ENCODE data around the gene PRDM15. TPM values are rescaled to one million over a fixed set of nuclear protein-coding genes. Genes with fewer than 3 reads are reported as not detected.
A peak's percentile ranks its signal among the peaks of the same experiment; 100 is the strongest.

The PRDM15 gene
- total RNA-seq, 1 experiment from 2014 or later, result 6.4 TPM

DNA sequence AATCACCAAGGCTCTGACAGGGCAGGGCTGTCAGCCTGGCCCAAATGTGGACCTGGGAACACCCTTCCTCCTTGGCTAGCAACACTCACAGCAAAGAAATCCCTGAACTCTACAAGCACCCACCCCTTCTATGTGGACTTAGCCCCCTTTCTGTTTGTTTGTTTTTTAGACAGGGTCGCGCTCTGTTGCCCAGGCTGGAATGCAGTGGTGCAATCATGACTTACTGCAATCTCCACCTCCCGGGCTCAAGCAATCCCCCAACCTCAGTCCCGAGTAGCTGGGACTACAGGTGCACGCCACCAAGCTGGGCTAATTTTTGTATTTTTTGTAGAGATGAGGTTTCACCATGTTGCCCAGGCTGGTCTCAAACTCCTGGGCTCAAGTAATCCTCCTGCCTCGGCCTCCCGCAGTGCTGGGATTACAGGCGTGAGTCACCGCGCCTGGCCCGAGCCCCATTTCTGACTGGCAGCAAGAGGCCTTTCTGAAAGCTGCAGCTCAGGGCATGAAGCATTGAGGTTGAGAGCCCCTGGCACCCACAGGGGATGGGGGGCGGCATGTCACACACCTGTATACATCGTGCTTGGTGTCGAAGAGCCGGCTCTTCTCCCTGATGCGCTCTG, 128.5 kb downstream of the PRDM15 start:
- no peak for DNase-seq (ENCODE audit: low read depth)

DNA sequence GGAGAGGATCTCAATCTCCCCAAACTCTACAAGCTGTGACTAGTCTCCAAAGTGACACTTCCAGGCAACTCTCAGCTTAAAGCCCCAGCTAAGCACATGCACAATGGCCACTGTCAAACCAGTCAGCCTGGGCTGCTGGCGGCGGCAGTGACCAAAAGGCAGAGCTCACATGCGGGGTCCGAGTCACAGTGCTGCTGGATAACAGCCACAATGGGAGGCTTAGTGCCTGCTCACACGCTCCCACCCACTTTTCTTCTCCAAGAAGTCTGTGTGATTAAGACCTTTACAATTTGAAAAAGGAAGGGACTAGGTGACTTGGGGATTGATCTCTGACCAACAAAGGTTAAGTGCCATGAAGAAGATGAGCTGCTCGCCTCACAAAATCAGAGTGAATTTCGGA, 129.1 kb downstream of the PRDM15 start:
- DNase-seq (ENCODE audit: low read depth), result peak; percentile 39

DNA sequence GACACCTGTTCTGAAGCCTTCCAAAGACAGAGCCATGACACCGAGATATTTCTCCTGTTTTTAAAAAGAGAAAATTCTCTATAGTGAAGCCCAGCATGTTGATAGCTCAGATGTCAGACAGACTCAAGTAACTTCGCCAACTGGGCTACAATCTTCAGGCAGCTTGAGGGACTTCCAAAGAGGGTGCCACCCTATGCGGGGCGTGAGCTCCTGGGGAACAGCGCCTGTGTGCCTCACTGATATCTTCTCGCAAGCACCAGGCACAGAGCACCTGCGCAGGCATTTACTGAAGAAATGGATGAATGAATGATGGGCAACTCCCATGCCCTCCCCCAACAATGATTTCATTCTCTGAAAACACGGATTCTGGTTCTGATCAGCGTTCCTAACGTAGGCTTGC, 129.9 kb downstream of the PRDM15 start:
- DNase-seq (ENCODE audit: low read depth), result no peak

Small RNAs within 50 kb of the gene (small RNA-seq; reads per million reads assigned to genes)
- gene RF00334, result not detected

Other genes starting within 250 kb of the PRDM15 start
- 0.20 and 0.31 TPM in 2 replicates for gene RIPK4, start 112.3 kb downstream of the PRDM15 start, total RNA-seq (2014; rRNA removed; shearing (Covaris generic))
- 21.5 and 21.7 TPM in 2 replicates for gene C2CD2, start 74.7 kb upstream of the PRDM15 start, total RNA-seq (2014; rRNA removed; shearing (Covaris generic))
- gene ZBTB21, start 131.0 kb upstream of the PRDM15 start, total RNA-seq (2014; rRNA removed; shearing (Covaris generic)), result 8.3 and 11.3 TPM in 2 replicates
- not detected in 2 replicates for gene UMODL1, start 192.0 kb upstream of the PRDM15 start, total RNA-seq (2014; rRNA removed; shearing (Covaris generic))